Spleen (tissue), 11 donors: Measurements from ENCODE around the gene RIOX2. TPM values are rescaled to one million over a fixed set of nuclear protein-coding genes. Genes with fewer than 3 reads are reported as not detected.

Experiments
- DNase-seq: peaks from one replicate; pipeline ENCODE4 v3.0.0-alpha.2; 2020
- H3K27ac ChIP-seq, 8 donors: fragments of 200-600 bp; sonication (generic) in 7 of 8; 1 replicate in 4 of 8; 2 replicates in 4 of 8; pipeline versions ENCODE4 v1.5.0 to v1.8.0; 2016 to 2021; ENCODE audit warnings: inconsistent platforms in 4 of 8, mild to moderate bottlenecking in 4 of 8, moderate library complexity in 1 of 8
- H3K27me3 ChIP-seq, 7 donors: fragments of 200-600 bp; sonication (generic) in 6 of 7; replicated peaks in 1 of 7; 1 replicate in 4 of 7; 2 replicates in 3 of 7; pipeline versions ENCODE4 v1.5.0 to v1.8.0; 2016 to 2021; ENCODE audit warnings: inconsistent platforms in 3 of 7, mild to moderate bottlenecking in 1 of 7
- H3K36me3 ChIP-seq, 6 donors: fragments of 200-600 bp; sonication (generic) in 5 of 6; 1 replicate in 4 of 6; 2 replicates in 2 of 6; pipeline versions ENCODE4 v1.5.0 to v1.8.0; 2016 to 2021; ENCODE audit warnings: inconsistent platforms in 2 of 6
- H3K4me1 ChIP-seq, 6 donors: fragments of 200-600 bp; sonication (generic) in 5 of 6; 1 replicate in 3 of 6; 2 replicates in 3 of 6; pipeline versions ENCODE4 v1.5.0 to v1.8.0; 2016 to 2021; ENCODE audit warnings: inconsistent platforms in 3 of 6
- H3K4me3 ChIP-seq, 8 donors: fragments of 200-600 bp; sonication (generic) in 7 of 8; 1 replicate in 4 of 8; 2 replicates in 4 of 8; pipeline versions ENCODE4 v1.5.0 to v1.8.0; 2016 to 2021; ENCODE audit warnings: inconsistent platforms in 4 of 8, mild to moderate bottlenecking in 4 of 8, moderate library complexity in 2 of 8
- H3K9me3 ChIP-seq, 8 donors: fragments of 200-600 bp; sonication (generic) in 7 of 8; 1 replicate in 4 of 8; 2 replicates in 4 of 8; pipeline versions ENCODE4 v1.5.0 to v1.8.0; 2016 to 2021; ENCODE audit warnings: inconsistent platforms in 4 of 8
- POLR2A ChIP-seq, 3 donors: fragments of 450-650 bp; IDR thresholded peaks; one replicate each; pipeline ENCODE4 v1.5.1; 2017; ENCODE audit warnings: antibody characterized with exemption in 3 of 3, mild to moderate bottlenecking in 1 of 3
- POLR2AphosphoS5 ChIP-seq, 3 donors: sonication (generic); formaldehyde crosslinking; IDR thresholded peaks; one replicate each; pipeline ENCODE4 v1.5.1; 2017; ENCODE audit warnings: antibody characterized with exemption in 3 of 3
- WGBS, 5 donors: extraction: QIAGEN DNeasy Blood & Tissue Kit in 3 of 5; methylation state at CpG; one replicate each; pipeline versions ENCODE4 v1.1.5 to v1.1.7; 2013 to 2018; 5-methylcytosine and 5-hydroxymethylcytosine counted together
- intact Hi-C: fragments of 100-400 bp; cut with DNase I; formaldehyde crosslinking; loops from one replicate; pipeline ENCODE4 v1.15.0; 2023; ENCODE audit warnings: low total_unique reads
- polyA plus RNA-seq, 3 donors: library from polyadenylated mRNA; stranded (reverse); fragments of 200-250 nt; gene quantifications; one replicate each; pipeline ENCODE4 v1.2.1, GENCODE V29; 2013
- total RNA-seq, 7 donors: library from RNA; depleted of rRNA in 3 of 7; stranded (reverse); fragments of >200 nt in 3 of 7; fragmentation: NEBNext Ultra II Directional in 4 of 7; extraction: Animal tissue kit (Norgen Biotek cat#: 25700) in 4 of 7; gene quantifications; one replicate each; pipeline versions ENCODE4 v1.1.0 to v1.2.1, GENCODE V29; 2016 to 2021
- TF ChIP-seq, protein P1 (sequence below), 11 experiments: fragments of 200-600 bp in 7 of 11; fragments of 450-650 bp in 4 of 11; sonication (generic) in 4 of 11; IDR thresholded peaks in 8 of 11; conservative IDR thresholded peaks in 3 of 11; 1 replicate in 7 of 11; 2 replicates in 4 of 11; pipeline versions ENCODE4 v1.4.0 to v1.8.0; 2016 to 2021; ENCODE audit warnings: antibody characterized with exemption in 11 of 11, inconsistent platforms in 4 of 11, mild to moderate bottlenecking in 1 of 11
- donor health status: healthy with polysubstance abuse.
- donor health status: DM: no; HTN: no; CAD: no; lungs with moderate emphysema.
- donor health status: DM: no; HTN: no; CAD: no.
- donor health status: Bipolar disorder and iron deficiency.
- donor health status: healthy.
- donor health status: DM: no; HTN: no; CAD: no.
- donor health status: DM: yes; HTN: yes; CAD: no.

RIOX2 gene
- total and polyA plus RNA-seq, 10 donors, result 13.5 to 29.7 (median 18.7) TPM

DNA sequence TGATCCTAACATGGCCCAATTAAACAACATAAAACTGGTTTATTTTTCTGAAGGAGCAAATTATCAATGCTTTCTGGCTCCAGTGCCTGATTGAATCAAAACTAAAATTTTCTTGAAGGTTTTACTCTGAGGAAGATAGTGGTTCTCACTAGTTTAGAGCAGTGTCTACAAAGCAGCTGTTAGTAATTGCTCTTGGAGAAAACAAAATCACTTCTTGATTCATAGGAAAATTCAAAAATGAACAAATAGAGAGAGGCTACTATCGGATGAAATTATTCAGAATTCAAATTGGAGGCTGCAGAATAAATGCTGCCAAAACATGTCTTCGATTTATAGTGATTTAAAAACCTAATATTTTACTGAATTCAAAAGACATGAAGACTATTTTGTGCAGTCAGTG is 15.1 kb upstream of the RIOX2 start:
- Histone ChIP-seq H3K4me1 (peaks cover 0 to 8% (median 0%) of the 10 kb centered on the region in 6 donors), H3K36me3 (no peaks in the 10 kb centered on the region), H3K27ac (no peak overlapping the region), H3K4me3 (no peak overlapping the region), H3K9me3 (no peaks in the 10 kb centered on the region), H3K27me3 (no peaks in the 10 kb centered on the region)
- DNase-seq, result no peak
- 81 to 91% (median 90%) methylated on average over 2 of the region's 2 CpGs for WGBS, 5 donors
- intact Hi-C loops, result no loop called here
- no peak for TF ChIP-seq POLR2A (IDR thresholded peaks at IDR 0.05)
- TF ChIP-seq POLR2AphosphoS5 (IDR thresholded peaks at IDR 0.05), result no peak

DNA sequence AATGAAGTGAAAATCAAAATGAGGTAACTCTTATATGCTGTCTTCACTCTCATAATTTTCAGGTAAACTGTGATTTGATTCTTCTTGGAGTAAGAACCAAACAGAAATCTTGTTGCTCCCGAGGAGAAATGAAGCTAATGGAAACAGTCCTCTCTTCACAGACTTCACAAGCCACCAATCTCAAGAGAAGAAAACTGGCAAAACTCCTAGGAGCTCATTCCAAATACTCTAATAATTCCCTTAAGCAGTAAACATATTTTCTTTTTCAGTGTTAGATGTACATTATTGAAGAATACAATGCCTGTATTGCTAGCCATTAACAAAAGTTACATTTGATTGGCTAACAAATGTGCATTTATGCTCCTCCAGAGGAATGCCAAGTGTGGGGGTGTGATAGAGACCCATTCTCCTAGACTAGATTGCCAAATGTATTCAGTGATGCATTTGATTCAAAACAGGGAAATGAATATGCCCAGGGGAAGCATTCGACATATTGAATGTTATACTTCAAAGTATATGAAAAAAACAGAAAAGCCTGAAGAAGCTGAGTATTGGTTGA is 11.8 kb upstream of the RIOX2 start:
- no peaks in the 10 kb centered on the region for H3K4me1 ChIP-seq
- H3K27me3 ChIP-seq, result no peaks in the 10 kb centered on the region
- TF ChIP-seq POLR2A (IDR thresholded peaks at IDR 0.05) (no peak), POLR2AphosphoS5 (IDR thresholded peaks at IDR 0.05) (no peak)
- TF ChIP-seq, protein P1, sequence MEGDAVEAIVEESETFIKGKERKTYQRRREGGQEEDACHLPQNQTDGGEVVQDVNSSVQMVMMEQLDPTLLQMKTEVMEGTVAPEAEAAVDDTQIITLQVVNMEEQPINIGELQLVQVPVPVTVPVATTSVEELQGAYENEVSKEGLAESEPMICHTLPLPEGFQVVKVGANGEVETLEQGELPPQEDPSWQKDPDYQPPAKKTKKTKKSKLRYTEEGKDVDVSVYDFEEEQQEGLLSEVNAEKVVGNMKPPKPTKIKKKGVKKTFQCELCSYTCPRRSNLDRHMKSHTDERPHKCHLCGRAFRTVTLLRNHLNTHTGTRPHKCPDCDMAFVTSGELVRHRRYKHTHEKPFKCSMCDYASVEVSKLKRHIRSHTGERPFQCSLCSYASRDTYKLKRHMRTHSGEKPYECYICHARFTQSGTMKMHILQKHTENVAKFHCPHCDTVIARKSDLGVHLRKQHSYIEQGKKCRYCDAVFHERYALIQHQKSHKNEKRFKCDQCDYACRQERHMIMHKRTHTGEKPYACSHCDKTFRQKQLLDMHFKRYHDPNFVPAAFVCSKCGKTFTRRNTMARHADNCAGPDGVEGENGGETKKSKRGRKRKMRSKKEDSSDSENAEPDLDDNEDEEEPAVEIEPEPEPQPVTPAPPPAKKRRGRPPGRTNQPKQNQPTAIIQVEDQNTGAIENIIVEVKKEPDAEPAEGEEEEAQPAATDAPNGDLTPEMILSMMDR (IDR thresholded peaks at IDR 0.05 in 8 of 11, conservative IDR thresholded peaks at IDR 0.05 in 3 of 11), result no peak
- intact Hi-C loops, result no loop called here
- no peak overlapping the region for H3K27ac ChIP-seq
- no peaks in the 10 kb centered on the region for H3K9me3 ChIP-seq
- no peaks in the 10 kb centered on the region for H3K36me3 ChIP-seq
- DNase-seq, result no peak
- WGBS, 5 donors, result 54 to 81% (median 59%) methylated on average over 2 of the region's 2 CpGs
- H3K4me3 ChIP-seq, result no peak overlapping the region

GRCh38 chr3:97981886-97982285 is 9.7 kb upstream of the RIOX2 start:
- H3K27me3 ChIP-seq, result no peaks in the 10 kb centered on the region
- H3K4me1 ChIP-seq, result no peaks in the 10 kb centered on the region
- WGBS, 5 donors, result 33 to 57% (median 48%) methylated on average over 3 of the region's 3 CpGs
- no peaks in the 10 kb centered on the region for H3K36me3 ChIP-seq
- no peak for TF ChIP-seq POLR2A (IDR thresholded peaks at IDR 0.05)
- TF ChIP-seq POLR2AphosphoS5 (IDR thresholded peaks at IDR 0.05), result no peak
- TF ChIP-seq, protein P1 (IDR thresholded peaks at IDR 0.05 in 8 of 11, conservative IDR thresholded peaks at IDR 0.05 in 3 of 11), result no peak
- no peak overlapping the region for H3K27ac ChIP-seq
- no peak overlapping the region for H3K4me3 ChIP-seq
- intact Hi-C loops, result no loop called here
- no peak for DNase-seq
- H3K9me3 ChIP-seq, result no peaks in the 10 kb centered on the region

- no peaks in the 10 kb centered on the region for H3K36me3 ChIP-seq
- no peak for TF ChIP-seq POLR2A (IDR thresholded peaks at IDR 0.05)
- TF ChIP-seq, protein P1 (IDR thresholded peaks at IDR 0.05 in 8 of 11, conservative IDR thresholded peaks at IDR 0.05 in 3 of 11), result no peak
- no peak for TF ChIP-seq POLR2AphosphoS5 (IDR thresholded peaks at IDR 0.05)
- no peaks in the 10 kb centered on the region for H3K4me1 ChIP-seq
- no peak for DNase-seq
- intact Hi-C loops, result no loop called here
- WGBS, 5 donors, result 74 to 91% (median 85%) methylated on average over 2 to 3 of the region's 3 CpGs
- no peak overlapping the region for H3K4me3 ChIP-seq
- H3K9me3 ChIP-seq, result no peaks in the 10 kb centered on the region
- no peaks in the 10 kb centered on the region for H3K27me3 ChIP-seq
- H3K27ac ChIP-seq, result no peak overlapping the region
These were observed 7.4 kb upstream of the RIOX2 start for GRCh38 chr3:97979610-97980009.

GRCh38 chr3:97975466-97975865 is 3.2 kb upstream of the RIOX2 start:
- TF ChIP-seq, protein P1 (IDR thresholded peaks at IDR 0.05 in 8 of 11, conservative IDR thresholded peaks at IDR 0.05 in 3 of 11), result no peak
- TF ChIP-seq POLR2A (IDR thresholded peaks at IDR 0.05) (no peak), POLR2AphosphoS5 (IDR thresholded peaks at IDR 0.05) (no peak)
- Histone ChIP-seq H3K27me3 (no peaks in the 10 kb centered on the region), H3K4me3 (no peak overlapping the region), H3K4me1 (peaks cover 5 to 24% (median 19%) of the 10 kb centered on the region in 6 donors), H3K36me3 (no peaks in the 10 kb centered on the region), H3K9me3 (no peaks in the 10 kb centered on the region), H3K27ac (no peak overlapping the region)
- intact Hi-C loops, result no loop called here
- WGBS, 5 donors, result 63 to 91% (median 78%) methylated on average over 1 of the region's 1 CpG
- no peak for DNase-seq
